Measurements from ENCODE around the gene RASA3.
A peak's percentile ranks its signal among the peaks of the same experiment; 100 is the strongest.

The RASA3 gene

DNA sequence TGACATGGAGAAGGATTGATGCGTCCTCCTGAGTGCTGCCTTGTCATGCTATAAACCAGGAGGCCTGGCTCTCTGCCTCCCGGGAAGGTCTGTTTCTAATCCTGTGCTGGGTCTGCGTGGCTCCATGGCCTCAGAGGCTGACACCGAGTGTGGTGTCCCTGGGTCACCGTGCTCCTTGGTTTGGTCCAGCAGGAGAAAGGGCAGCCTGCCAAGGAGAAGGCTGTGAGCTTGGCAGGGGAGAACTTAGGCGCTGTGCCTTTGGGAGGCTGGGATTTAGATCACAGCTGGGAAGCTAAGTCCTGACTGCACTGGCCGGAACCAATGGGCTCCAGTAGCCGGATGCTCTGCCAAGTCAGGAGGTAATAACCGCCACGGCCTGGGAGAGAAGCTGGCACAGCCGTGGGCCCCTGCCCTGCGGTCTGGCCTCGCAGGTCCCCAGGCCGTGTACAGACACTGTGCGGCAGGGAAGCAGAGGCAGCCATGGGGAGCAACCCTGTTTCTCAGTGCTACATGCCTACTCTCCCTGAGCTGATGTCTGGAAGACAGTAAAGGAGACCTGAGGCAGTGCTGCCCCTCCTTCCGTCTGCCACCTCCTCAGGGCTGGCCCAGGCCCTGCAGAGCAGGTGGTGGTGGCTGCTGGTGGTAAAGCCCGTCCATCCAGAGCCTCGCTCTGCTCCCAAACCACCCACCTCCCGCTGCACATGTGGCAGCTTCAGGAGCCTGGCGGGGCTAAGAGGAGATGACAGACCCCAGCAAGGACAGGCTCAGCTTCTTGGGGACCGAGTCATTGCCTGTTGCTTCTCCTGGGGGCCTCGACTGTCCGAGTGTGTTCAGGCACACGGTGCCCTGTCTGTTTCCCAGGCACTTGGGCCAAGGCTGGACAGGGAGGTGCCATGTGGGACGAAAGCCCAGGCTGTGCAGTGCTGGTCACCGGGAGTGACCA is 203.5 kb downstream of the RASA3 start:
- DNase-seq = peak in 37 of 56 donors; percentile 13 to 80 (median 52)

Data from amygdala (tissue), 56 donors.